Measurements from ENCODE around the gene HERPUD2. TPM values are rescaled to one million over a fixed set of nuclear protein-coding genes. Genes with fewer than 3 reads are reported as not detected.

The HERPUD2 gene, protein sequence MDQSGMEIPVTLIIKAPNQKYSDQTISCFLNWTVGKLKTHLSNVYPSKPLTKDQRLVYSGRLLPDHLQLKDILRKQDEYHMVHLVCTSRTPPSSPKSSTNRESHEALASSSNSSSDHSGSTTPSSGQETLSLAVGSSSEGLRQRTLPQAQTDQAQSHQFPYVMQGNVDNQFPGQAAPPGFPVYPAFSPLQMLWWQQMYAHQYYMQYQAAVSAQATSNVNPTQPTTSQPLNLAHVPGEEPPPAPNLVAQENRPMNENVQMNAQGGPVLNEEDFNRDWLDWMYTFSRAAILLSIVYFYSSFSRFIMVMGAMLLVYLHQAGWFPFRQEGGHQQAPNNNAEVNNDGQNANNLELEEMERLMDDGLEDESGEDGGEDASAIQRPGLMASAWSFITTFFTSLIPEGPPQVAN
- 18.0 to 25.3 TPM (median 19.4 TPM) in 5 replicates for total RNA-seq (2022; extraction: Qiagen RNA extraction; ENCODE audit: low read depth)

DNA sequence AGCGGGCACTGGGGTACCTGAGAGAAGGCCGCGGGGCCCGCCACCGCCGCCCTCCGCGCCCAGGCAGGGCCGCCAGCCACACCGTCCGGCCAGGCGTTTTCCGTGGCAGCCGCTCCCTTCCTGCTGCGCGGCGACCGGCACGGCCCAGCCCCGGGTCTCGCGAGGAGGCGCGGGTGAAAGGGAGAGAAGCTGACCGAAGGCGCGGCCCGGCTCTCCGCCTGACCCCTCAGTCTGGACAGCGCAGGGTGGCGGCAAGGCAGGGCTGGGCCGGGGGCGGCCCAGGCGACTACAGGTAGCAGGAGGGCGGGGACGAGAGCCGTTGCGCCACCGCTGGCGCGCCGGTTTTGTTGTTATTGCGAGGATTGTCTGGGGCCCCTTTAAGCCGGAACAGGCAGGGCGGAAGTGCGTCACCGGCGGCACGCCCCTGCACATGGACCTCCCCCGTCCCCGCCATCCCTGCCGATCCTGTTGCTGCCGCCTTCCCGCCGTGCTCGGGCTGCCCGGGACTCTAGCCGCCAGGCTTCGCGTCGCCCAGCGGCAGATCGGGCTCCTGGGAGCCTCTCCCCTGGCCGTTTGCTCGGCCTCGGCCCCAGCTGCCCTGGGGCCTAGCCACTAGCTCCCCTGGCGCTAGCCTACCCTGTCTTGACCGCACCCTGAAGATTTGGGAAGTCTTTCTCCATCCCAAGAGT is at the start of gene HERPUD2:
TSS of gene HERPUD2 (minus strand) at position 352 of the 689 bp plus-strand sequence. CDS start 805 bp downstream, outside the sequence.

Other genes with a start within 250 kb of the HERPUD2 start
- 140 to 298 TPM (median 196 TPM) in 5 replicates for gene SEPTIN7, start 105.9 kb upstream of the HERPUD2 start, total RNA-seq (2022; extraction: Qiagen RNA extraction; ENCODE audit: low read depth)

Data from A549 treated with ZK216348 at 1 μM for 4 hours (cell line).